GF-D8 (cell line): ENCODE results near the gene IGLL5.

ENCODE experiments used
- DNase-seq: peaks from one replicate; lab custom pipeline; 2025; lab: John Stamatoyannopoulos, UW

IGLL5 gene

DNA sequence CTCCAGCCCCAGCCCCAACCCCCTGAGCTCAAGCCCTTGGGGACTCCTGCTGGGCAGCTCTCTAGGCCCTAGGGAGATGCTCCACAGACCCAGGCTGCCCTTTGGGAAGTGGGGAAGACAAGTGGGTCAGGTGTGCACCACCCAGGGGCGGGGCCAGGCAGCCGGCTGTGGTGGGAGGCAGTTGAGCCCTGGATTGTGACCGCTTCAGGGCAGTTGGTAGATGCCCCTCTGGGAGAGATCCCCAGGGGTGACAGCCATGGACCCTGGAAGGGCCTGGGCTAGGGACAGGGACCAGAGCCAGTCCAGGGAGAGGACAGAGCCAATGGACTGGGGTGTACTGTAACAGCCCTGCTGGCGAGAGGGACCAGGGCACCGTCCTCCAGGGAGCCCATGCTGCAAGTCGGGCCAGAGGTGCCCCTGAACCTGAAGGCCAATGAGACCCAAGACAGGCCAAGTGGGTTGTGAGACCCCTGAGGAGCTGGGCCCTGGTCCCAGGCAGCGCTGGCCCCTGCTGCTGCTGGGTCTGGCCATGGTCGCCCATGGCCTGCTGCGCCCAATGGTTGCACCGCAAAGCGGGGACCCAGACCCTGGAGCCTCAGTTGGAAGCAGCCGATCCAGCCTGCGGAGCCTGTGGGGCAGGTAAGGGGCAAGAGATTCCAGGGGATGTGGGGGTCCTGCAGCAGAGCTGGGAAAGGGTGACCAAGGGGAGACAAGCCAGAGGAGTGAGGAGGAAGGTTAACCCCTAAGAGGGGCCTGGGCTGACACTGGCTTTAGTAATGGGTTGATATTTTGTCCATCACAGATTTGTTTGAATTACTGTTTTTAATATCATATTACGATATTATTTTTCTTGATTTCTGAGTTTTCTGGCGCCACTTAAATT lies at the start of gene IGLL5:
IGLL5 (plus strand) TSS at position 196 of the 883 bp plus-strand sequence; CDS start at position 434, 238 bp downstream.
- no peak for DNase-seq

DNA sequence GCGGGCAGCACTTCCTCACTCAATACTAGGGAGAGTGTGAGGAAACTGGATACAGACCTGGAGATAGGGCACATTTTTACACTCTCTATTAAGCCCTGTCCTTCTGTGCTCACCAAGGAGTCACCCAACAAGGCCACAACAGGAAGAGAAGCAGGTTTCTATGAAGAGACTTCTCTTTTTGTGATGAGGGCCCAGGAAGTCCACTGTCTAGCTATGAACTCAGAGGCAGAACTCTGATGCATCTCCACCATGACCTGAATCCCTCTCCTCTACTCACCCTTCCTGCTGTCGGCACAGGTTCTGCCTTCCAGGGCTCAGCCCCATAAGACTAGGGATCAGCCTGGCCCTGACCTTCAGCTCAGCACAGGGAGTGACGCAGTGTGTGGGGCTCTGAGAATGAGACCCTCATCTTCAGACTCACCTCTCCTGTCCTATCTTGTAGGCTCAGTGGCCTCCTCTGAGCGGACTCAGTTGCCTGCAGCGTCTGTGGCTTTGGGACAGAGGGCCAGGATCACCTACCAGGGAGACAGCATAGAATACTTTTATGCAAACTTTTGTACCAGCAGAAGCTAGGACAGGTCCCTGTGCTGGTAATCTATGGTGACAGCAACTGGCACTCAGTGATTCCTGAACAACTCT lies 49.3 kb upstream of the IGLL5 start:
- no peak for DNase-seq

DNA sequence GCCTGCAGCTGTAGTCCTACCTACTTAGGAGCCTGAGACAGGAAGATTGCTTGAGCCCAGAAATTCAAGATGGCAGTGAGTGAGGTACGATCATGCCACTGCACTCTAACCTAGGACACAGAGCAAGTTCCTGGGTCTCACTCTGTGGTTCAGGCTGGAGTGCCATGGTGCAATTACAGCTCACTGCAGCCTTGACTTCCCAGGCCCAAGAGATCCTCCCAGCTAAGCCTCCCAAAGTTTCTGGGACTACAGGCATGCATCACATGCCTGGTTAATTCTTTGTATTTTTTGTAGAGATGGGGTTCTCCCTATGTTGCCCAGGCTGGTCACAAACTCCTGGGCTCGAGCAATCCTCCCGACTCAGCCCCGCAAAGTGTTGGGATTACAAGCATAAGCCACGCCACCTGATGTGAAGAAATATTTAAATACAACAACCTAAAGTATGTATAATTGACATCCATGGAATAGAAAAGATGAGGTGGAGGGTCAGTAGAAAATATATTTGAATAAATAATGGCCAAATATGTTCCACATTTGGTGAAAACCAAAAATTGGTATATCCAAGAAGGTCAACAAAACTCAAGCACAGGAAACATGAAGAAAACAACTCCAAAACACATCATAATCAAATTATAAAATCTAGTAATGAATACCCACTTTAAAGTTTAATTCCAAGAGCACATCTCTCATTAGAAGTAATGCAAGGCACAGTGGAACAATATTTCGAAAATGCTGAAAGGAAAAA lies 47.9 kb upstream of the IGLL5 start:
- DNase-seq = no peak

DNA sequence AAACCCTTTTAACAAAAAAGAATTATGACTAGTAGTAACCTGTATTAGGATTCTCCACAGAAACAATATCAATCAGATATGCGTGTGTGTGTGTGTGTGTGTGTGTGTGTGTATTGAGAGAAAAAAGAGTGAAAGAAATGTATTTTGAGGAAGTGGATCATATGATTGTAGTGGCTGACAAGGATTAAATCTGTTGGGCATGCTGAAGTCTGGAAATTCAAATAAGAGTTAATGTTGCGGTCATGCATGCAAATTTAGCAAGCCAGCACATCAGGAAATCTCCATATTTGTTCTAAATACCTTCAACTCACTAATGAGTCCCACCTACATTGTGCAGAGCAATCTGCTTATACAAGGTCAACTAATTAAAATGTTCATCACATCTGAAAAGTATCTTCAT lies 46.8 kb upstream of the IGLL5 start:
- no peak for DNase-seq

DNA sequence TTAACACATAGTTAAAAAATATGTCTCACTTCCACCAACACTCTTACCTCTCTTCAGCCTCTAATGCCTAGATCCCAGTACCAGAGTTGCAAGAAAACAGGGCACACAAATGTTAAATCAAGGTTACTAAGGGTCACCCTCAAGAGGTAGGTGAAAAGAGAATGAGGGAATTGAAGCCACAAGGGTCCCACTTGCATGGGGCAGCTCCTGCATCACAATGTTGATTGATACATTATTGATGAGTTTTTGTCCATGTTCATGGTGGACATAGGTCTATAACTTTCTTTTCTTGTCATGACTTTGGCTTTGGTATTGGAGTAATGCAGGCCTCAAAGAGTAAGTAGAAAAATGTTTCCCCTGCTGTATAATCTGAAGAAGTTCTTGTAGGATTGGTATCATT lies 46.0 kb upstream of the IGLL5 start:
- no peak for DNase-seq

DNA sequence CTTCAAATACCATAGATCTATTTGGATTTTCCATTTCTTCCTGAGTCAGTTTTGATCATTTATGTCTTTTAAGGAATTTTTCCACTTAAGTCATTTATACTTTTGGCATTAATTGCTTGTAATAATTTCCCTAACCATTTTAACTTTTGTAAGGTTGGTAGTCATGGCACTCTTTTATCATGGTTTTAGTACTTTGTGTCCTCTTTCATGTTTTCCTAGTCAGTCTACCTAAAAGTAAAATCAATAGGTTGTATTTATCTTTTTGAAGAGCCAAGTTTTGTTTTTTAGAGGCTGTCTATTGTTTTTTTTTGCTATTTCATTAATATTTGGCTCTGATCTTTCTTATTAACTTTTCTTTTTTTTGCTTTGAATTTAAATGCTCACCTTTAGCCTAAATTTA lies 45.5 kb upstream of the IGLL5 start:
- DNase-seq = no peak

DNA sequence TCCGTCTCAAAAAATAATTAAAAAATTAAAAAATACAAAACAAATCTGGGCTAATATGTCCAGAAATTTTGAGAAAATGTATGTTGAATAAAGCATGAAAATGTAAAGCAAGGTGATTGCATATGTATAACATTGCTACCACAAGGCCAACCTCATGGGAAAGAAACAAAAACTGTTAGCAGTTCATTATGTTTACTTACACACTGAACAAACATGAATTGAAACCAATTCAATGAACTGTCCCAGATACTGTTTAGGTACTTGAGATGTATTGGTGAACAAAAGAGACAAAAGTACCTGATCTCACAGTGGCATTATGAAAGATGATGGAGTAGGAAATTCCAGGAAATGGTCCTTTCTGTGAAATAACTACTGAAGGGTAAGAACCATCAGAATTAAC lies 43.8 kb upstream of the IGLL5 start:
- DNase-seq = no peak

DNA sequence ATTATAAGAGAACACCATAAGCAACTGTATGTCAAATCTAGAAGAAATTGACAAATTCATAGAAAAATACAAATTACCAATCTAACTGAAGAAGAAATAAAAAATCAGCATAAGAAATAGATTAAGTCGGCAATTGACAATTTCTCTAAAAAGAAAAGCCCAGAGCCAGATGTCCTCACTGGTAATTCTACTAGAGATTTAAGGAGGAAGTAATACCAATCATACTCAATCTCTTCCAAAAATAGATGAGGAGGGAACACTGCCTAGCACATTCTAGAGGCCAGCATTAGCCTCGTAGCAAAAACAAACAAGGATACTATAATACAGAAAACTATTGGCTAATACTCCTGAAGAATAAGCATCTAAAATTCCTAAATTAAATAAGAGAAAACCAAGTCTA lies 40.4 kb upstream of the IGLL5 start:
- no peak for DNase-seq

DNA sequence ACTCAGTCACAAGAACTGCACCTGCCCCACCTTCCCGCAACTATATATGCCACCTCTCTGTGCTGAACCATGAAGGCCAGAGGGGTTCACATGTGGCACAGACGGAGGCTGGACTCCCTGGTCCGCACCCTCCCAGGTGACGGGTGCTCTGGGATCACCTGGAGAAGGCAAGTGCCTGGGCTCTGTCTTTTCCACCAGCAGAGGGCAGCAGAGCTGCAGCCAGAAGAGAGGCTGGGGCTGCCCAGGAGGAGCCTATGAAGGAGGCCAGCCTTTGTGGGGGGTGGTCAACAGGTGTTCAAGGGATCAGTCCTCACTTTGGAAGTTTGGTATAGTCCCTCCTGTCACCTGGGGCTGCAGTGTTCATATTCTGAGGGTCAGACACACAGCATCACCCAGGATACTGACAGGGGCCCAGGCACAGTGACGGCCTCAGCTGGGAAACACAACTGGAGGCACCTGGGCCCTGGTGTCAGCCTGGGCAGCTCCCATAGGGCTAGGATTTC lies 39.2 kb upstream of the IGLL5 start:
- DNase-seq = no peak

DNA sequence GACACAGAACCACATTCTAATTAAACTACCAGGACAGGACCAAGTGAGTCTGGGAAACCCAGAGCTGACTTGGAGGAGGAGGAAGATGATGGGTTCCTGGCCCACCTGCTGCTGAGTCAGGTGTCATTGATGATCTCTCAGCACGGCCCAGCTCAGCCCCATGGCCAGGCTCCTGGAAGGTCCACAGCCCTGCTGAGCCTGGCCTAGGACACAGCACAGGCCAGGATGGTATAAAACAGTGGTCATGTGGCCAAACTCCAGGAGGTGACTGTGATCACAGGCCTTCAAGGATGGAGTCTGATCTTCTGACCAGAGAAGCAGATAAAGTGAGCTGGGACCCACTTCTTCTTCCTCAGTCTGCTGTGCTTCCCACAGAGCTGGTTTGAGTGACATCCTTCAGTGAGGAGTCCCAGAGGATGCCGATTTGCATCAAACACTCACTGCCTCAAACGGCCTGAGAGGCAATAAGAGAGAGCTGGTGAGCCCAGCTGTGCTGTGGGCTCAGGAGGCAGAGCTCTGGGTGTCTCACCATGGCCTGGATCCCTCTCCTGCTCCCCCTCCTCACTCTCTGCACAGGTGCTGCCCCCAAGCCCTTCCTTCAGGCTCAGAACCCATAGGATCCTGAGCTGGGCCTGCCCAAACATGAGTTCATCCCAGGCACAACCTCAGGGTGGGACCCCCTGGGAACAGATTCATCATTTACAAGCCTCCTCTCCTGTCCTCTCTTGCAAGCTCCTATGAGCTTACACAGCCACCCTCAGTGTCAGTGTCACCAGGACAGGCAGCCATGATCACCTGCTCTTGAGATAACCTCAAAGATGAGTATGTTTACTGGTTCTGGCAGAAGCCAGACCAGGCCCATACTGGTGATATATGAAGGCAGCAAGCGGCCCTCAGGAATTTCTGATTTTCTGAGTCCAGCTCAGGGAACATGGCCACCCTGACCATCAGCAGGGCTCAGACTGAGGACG lies 37.7 kb upstream of the IGLL5 start:
- DNase-seq = no peak

DNA sequence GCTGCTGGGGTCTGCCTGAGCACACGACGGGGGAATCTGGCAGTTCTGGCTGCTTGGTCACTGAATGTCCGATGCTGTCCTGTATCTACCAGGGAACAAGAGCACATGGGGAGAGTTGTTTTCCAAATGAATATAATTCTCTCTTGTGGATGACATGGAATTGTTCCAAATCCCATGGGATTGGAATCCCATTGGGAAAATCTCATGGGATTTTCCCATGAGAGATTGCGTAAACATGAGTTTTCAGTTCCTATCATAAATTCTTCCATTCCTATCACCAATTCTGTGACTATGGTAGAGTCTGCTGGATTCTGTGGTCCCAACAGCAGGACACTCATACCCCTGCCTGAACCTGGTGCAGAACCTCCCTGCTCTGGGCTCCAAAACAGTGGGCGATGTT lies 35.6 kb upstream of the IGLL5 start:
- DNase-seq = no peak

DNA sequence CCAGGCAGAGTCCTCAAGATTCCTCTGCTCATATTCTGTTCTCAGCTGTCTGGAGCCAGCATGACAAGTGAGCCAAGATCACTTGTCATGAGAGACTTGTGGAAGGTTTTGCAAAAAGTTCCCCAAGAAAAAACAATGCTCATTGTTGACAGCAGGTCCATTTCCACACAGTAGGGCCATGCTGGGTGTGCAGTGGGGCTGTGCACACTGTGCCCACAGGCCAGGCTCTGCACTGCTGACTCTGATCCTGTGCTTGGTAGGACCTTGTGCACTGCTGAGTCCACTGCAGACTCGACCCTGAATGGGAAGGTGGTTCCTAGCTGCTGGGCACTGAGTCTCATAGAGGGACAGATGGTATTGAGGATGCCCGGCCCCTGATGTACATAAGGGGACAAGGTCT lies 33.9 kb upstream of the IGLL5 start:
- DNase-seq = no peak

DNA sequence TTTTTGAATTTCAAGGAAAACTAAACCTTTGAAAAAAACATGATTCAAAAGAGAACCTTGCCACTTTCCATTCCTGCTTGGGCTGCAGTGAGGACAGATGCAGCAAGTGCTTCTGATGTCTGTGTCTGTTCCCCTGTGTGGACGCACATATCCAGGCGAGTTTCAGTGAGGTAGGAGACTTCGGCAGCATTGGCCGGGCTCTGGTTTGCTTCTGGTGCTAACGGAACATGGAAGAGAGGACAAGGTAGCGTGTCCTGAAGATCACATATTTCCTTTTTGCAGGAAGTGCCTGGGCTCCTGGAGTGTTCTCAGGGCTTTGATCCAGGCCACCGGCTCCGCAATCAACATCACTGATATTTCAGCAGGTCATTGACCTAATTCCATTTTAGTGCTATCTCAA lies 33.1 kb upstream of the IGLL5 start:
- DNase-seq = no peak

DNA sequence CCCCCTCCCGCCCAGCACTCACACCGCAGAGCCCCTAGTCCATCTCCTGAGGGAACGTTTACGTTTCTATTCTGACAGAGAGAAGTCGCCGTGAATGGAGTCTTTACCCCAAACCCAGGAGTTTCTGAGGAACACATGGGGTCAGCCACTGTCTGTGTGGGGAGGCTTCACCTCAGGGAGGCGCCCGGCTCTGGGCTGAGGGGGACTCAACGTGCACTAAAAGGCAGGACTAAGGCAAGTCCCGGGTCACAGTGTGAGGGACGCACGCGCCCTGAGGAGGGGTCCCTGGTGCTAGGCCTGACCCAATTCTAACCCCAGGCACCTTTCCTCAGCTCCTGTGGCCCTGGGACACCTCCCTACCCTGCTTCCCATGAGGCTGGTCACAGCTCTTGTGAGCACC lies 32.5 kb upstream of the IGLL5 start:
- no peak for DNase-seq

DNA sequence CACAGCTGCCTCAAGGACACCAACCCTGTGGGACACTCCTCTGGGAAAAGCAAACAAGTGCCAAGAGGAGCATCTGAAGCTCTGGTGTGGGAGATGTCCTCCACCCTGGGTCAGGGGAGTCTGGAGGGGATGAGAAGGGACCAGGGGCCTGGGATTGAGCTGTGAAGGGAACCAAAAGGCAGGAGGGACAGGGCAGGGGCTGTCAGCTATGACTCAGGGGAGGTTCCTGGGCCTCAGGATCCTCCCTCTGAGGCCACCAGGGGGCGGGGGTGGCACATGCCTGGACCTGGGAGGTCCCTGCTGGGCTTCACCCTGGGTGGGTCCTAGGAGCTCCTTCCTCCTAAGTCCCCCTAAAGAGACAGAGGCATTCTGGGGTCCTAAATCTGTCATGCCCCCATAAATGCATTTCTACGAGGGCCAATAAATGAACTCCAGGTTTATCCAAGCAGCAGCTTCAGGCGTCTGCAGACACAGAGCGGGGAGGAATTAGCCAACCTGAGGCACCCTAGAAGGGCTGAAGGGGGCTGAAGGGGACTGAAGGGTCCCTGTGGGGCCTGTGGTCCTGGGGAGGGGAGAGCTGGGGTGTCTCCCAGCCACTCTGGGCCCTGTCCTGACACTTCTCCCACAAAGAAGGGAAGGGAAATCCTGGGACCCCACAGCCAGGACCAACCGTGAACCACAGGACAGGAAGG lies 31.9 kb upstream of the IGLL5 start:
- DNase-seq = no peak

DNA sequence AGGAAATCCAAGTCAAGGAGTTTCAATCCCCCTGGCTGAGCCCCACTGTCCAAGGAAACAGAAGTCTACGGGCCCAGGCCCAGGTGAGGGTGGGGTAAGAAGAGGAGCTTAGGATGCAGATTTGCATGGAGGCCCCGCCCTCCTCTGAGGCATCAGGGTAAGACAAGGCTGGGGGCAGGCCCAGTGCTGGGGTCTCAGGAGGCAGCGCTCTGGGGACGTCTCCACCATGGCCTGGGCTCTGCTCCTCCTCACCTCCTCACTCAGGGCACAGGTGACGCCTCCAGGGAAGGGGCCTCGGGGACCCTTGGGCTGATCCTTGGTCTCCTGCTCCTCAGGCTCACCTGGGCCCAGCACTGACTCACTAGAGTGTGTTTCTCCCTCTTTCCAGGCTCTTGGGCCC lies 31.3 kb upstream of the IGLL5 start:
- DNase-seq = no peak

DNA sequence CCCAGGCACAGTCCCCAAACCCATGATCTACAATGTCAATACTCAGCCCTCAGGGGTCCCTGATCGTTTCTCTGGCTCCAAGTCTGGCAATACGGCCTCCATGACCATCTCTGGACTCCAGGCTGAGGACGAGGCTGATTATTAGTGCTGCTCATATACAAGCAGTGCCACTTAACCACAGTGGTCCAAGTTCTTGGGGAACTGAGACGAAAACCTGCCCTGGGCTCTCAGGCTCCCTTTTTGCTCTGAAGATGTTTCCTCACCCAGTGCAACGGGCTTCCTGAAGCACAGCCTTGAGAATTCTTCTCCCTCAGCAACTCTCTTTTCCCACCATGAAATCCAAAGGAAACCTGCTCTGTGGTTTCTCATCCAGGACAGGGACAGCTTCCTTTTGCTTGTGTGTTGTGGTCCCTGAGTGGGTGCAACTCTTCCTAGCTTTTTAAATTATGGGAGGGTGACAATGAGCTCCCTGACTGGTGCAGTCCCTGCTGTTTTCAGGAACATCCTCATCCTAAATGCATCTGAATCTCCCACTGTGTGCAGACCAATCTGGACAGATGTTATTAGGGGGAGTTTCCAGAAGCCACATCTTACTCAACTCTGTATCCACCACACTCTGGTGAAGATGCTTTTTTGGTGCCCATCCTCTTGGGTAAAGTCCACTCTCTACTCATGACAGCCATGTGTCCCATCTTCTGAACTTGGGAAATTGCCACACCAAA lies 30.6 kb upstream of the IGLL5 start:
- DNase-seq = no peak

DNA sequence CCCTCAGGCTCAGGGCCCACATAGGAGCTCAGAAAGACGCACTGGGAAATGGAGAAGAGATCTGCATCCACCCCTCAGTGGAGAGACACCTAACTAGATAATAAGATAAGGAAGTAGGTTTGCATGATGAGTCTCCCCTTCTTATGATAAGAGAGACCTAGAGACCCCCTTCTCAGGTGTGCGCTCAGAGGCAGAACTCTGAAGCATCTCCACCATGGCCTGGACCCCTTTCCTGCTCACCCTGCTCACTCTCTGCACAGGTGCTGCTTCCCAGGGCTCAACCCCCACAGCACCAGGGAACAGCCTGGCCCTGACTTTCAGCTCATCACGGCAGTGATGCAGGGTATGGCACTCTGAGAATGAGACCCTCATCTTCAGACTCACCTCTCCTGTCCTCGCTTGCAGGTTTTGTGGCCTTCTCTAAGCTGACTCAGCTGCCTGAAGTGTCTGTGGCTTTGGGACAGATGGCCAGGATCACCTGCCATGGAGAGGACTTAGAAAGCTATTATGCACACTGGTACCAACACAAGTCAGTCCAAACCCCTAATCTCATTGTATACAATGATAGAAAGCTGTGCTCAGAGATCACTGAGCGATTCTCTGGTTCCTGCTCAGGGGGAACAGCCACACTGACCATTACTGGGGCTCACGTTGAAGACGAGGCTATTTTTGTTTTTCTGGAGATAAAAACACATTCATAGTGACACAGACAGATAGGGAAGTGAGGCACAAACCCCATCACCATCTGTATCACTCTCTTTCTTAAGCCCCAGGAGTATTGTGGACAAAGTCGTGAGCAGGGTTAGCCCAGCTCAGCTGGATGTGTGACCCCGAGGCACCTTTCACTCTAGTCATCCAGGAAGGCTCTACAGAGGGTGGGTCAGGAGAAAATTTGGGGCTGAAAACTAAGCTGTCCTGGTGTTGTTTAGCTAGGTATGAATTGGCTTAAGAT lies 29.7 kb upstream of the IGLL5 start:
- DNase-seq = no peak

DNA sequence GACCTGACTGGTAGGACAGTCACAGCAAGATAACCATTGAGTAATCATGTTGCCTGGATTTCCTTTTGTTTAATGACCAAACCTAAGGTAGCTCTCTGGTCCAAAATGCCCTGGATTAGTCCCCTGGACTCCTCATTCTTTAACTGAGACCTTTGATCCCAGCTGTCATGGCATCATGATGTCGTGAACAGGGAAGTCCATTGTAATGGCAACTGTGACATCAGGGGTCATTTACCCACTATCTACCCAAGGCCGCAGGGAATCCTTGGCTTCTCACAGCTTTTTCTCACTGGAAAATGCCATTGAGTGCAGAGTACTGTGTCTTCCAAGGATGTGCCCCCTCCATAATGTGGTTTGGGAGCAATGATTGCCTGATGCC lies 29.1 kb upstream of the IGLL5 start:
- DNase-seq = no peak
